WI38 (cell line): ENCODE results near the gene XYLT1.
A peak's percentile ranks its signal among the peaks of the same experiment; 100 is the strongest.

Experiments used
- H3K4me3 ChIP-seq: 2 replicates; pipeline ENCODE4 v1.5.1; 2011; ENCODE audit warnings: low read depth, mild to moderate bottlenecking, control low read depth, low read length
- TF ChIP-seq, protein P1 (sequence below): IDR thresholded peaks from 2 replicates; pipeline ENCODE4 v1.5.1; 2012; ENCODE audit warnings: low read depth, mild to moderate bottlenecking, control low read depth, low read length

XYLT1 gene

GRCh38 chr16:17467923-17468540, 2.7 kb downstream of the XYLT1 start:
- H3K4me3 ChIP-seq, result no peak overlapping the region
- TF ChIP-seq, protein P1, sequence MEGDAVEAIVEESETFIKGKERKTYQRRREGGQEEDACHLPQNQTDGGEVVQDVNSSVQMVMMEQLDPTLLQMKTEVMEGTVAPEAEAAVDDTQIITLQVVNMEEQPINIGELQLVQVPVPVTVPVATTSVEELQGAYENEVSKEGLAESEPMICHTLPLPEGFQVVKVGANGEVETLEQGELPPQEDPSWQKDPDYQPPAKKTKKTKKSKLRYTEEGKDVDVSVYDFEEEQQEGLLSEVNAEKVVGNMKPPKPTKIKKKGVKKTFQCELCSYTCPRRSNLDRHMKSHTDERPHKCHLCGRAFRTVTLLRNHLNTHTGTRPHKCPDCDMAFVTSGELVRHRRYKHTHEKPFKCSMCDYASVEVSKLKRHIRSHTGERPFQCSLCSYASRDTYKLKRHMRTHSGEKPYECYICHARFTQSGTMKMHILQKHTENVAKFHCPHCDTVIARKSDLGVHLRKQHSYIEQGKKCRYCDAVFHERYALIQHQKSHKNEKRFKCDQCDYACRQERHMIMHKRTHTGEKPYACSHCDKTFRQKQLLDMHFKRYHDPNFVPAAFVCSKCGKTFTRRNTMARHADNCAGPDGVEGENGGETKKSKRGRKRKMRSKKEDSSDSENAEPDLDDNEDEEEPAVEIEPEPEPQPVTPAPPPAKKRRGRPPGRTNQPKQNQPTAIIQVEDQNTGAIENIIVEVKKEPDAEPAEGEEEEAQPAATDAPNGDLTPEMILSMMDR, result peak; percentile 76

DNA sequence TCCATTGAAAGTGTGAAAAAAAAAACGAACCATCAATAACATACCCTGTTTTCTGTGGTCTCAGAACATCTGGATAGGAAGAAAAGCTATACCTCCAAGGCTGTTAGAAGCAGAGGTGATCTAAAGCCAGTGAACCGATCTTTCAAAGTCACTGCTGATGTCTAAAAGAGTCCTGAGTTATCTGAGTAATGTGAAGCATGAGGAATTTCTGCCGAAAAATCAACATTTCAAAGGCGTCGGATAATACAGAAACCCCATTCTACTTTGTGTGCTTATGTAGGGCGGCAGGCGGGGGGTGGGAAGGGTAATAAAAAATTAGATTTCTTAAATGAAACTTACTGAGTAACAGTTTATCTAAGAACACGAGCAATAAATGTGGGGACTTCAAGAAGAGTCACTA, 3.9 kb downstream of the XYLT1 start:
- H3K4me3 ChIP-seq, result no peak overlapping the region
- TF ChIP-seq, protein P1, result no peak

GRCh38 chr16:17465460-17465859, 5.3 kb downstream of the XYLT1 start:
- TF ChIP-seq, protein P1, result no peak
- H3K4me3 ChIP-seq, result no peak overlapping the region

- TF ChIP-seq, protein P1, result no peak
- H3K4me3 ChIP-seq, result no peak overlapping the region
These were observed 7.4 kb downstream of the XYLT1 start for GRCh38 chr16:17463335-17463734.

DNA sequence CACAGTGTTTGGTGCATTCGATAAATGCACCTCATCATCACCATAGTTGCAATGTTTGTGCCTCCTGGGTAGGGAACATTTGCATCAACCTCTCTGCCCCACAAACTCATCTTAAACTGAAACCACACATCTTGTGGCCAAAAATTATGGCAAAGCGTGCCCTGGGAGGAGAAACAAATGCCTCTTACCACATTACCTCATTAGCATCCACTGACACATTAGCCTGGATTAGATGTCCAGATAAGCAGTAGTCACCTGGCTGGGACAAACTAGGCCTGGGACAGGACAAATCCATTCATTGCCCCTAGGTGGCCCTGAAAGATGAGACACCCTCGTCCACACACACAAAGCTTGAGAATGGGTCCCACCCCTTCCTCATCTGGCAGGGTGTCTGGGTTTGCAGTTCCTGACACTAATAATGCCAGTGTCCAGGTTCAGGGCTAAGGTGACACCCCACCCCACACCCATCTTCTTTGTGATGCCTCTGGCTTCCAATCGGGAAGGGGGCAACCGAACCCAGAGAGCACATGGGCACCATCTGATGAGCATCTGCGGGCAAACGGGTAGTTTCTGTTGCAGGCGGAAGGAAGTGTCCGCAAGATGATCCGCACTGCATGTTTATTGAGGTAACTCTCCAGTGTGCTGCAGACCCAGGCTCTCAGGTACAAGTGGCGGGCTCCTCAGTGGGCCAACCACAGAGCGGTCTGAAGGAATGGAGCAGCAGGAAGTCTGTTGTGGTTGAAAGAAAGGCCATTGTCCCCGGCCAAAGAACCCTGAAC, 8.6 kb downstream of the XYLT1 start:
- TF ChIP-seq, protein P1, result no peak
- H3K4me3 ChIP-seq, result no peak overlapping the region

DNA sequence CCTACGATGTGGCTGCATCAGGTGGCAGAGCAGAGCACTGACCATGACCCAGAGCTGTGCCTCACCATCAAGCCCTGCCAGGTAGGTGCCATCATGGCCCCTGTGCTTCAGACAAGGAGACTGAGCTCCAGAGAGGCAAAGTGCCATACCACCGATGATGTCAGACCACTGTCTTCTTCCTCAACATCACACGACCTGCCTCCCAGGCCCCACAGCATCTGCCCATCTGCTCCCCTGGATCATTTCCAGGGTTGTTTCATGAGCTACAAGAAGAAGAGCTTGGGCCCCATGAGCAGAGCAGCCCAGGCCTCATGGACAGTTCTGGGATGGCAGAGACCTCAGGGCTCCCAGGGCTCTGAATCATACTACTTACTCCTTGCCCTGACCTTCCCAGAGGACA, 9.9 kb downstream of the XYLT1 start:
- H3K4me3 ChIP-seq, result no peak overlapping the region
- TF ChIP-seq, protein P1, result no peak

- TF ChIP-seq, protein P1, result no peak
- H3K4me3 ChIP-seq, result no peak overlapping the region
These were observed 10.7 kb downstream of the XYLT1 start for GRCh38 chr16:17459903-17460521.
